GM12878 (cell line): ENCODE results near the gene ECSIT. TPM values are rescaled to one million over a fixed set of nuclear protein-coding genes. Genes with fewer than 3 reads are reported as not detected.
"Not testable (repeated sequence)": the region's sequence is repeated elsewhere in the genome, so short reads cannot be mapped to it uniquely, and the experiment has no call there.

Source experiments
- ATAC-seq: fragments of 200-7000 bp; cut with Tn5 transposase; 3 replicates; pipeline ENCODE4 v1.9.1; 2020; ENCODE audit warnings: mild to moderate bottlenecking, moderate library complexity
- BruUV-seq: library from RNA; stranded (reverse); fragments of 400-500 nt; replicated peaks from 2 replicates; lab custom pipeline; 2021; lab: Mats Ljungman, UMichigan
- CTCF ChIA-PET: fragments of 300-600 bp; sonication (Branson Sonifier 250); formaldehyde crosslinking; extraction: SDS; loops from one replicate; lab custom pipeline; 2021; ENCODE audit warnings: inconsistent platforms; lab: Yijun Ruan, JAX
- POLR2A ChIA-PET: fragments of 350-600 bp; formaldehyde crosslinking; extraction: SDS; loops from one replicate; lab custom pipeline; 2021; ENCODE audit warnings: inconsistent platforms; lab: Charles Lee
- RAD21 ChIA-PET: fragments of 300-600 bp; sonication (Branson Sonifier 250); formaldehyde crosslinking; loops from one replicate; lab custom pipeline; 2023; ENCODE audit warnings: antibody characterized with exemption; ENCODE audit not compliant: unreplicated experiment; lab: Charles Lee
- SMC1A ChIA-PET: fragments of 300-600 bp; sonication (Branson Sonifier 250); formaldehyde crosslinking; loops from one replicate; lab custom pipeline; 2023; ENCODE audit not compliant: unreplicated experiment, uncharacterized antibody; lab: Charles Lee
- DNase-seq: peaks from one replicate; pipeline ENCODE4 v3.0.0-alpha.2; 2011; ENCODE audit warnings: low read depth, low spot score
- FAIRE-seq: peaks from 3 replicates; lab custom pipeline; 2011; peaks lifted over from hg19 to GRCh38; lab: Jason Lieb, UNC
- H2AFZ ChIP-seq: 2 replicates; pipeline ENCODE4 v1.6.0; 2011; ENCODE audit warnings: low read depth, low read length, control low read depth; ENCODE audit not compliant: control insufficient read depth
- H3K27ac ChIP-seq: 2 replicates; pipeline ENCODE4 v1.5.1; 2011; ENCODE audit warnings: control low read depth; ENCODE audit not compliant: control insufficient read depth, insufficient read depth
- H3K27me3 ChIP-seq, 2 experiments: replicated peaks in 1 of 2; 2 replicates each; pipeline versions ENCODE4 v1.6.0 to v1.6.1; 2011; ENCODE audit warnings: low read length in 1 of 2; ENCODE audit not compliant: control insufficient read depth in 2 of 2, insufficient read depth in 2 of 2
- H3K36me3 ChIP-seq, 2 experiments: 2 replicates each; pipeline ENCODE4 v1.5.1; 2011; ENCODE audit warnings: low read length in 1 of 2; ENCODE audit not compliant: control insufficient read depth in 2 of 2, insufficient read depth in 2 of 2
- H3K4me1 ChIP-seq: 2 replicates; pipeline ENCODE4 v1.6.1; 2011; ENCODE audit warnings: mild to moderate bottlenecking, low read length, moderate library complexity, mixed read lengths; ENCODE audit not compliant: control insufficient read depth, insufficient read depth
- H3K4me2 ChIP-seq: 2 replicates; pipeline ENCODE4 v1.6.0; 2011; ENCODE audit warnings: control low read depth; ENCODE audit not compliant: control insufficient read depth, insufficient read depth
- H3K4me3 ChIP-seq: fragments of 200-600 bp; sonication (generic); 2 replicates; pipeline ENCODE4 v1.5.1; 2016
- H3K79me2 ChIP-seq: 2 replicates; pipeline ENCODE4 v1.6.0; 2011; ENCODE audit warnings: low read length; ENCODE audit not compliant: control insufficient read depth, insufficient read depth
- H3K9ac ChIP-seq: 2 replicates; pipeline ENCODE4 v1.8.0; 2011; ENCODE audit warnings: low read length, control low read depth, mixed read lengths; ENCODE audit not compliant: control insufficient read depth, insufficient read depth
- H3K9me3 ChIP-seq: replicated peaks from 3 replicates; pipeline ENCODE4 v1.5.1; 2011; ENCODE audit warnings: mild to moderate bottlenecking, low read length; ENCODE audit not compliant: control insufficient read depth, insufficient read depth
- H4K20me1 ChIP-seq: 2 replicates; pipeline ENCODE4 v1.6.0; 2011; ENCODE audit not compliant: control insufficient read depth, insufficient read depth
- NR2F1 ChIP-seq: fragments of 450-650 bp; conservative IDR thresholded peaks from 2 replicates; pipeline ENCODE4 v1.6.1; 2017; ENCODE audit warnings: mild to moderate bottlenecking
- RUNX3 ChIP-seq: IDR thresholded peaks from 2 replicates; pipeline ENCODE4 v1.6.1; 2012; ENCODE audit warnings: low read length, inconsistent platforms
- WGBS: methylation state at CpG from one replicate; pipeline ENCODE4 v1.1.6; 2016; ENCODE audit warnings: low lambda C conversion rate; ENCODE audit not compliant: insufficient replicate concordance, insufficient coverage; ENCODE audit errors: missing lambda C conversion rate; 5-methylcytosine and 5-hydroxymethylcytosine counted together
- in situ Hi-C: fragments of 300-500 bp; cut with MboI; formaldehyde crosslinking; loops from 9 replicates; pipeline ENCODE4 v1.14.3; 2018; ENCODE audit warnings: mixed read lengths
- intact Hi-C: fragments of 100-400 bp; cut with micrococcal nuclease; formaldehyde crosslinking; loops from one replicate; pipeline ENCODE4 v1.14.2; 2022; ENCODE audit not compliant: unreplicated experiment
- polyA plus RNA-seq, 11 experiments: library from polyadenylated mRNA; depleted of rRNA in 4 of 11; unstranded in 6 of 11; stranded (reverse) in 5 of 11; fragments of >200 nt; fragmentation: Nextera tagmentation in 4 of 11; fragmentation: Illumina TruSeq in 1 of 11; extraction: Ambion mirVana in 4 of 11; extraction: Trizol in 1 of 11; gene quantifications; 1 replicate in 1 of 11; 2 replicates in 10 of 11; pipeline versions ENCODE4 v1.2.1 to v1.2.3, GENCODE V29; 2011 to 2016; ENCODE audit warnings: inconsistent platforms in 2 of 11, missing spikeins in 2 of 11, low read depth in 1 of 11
- total RNA-seq, 4 experiments: library from RNA; depleted of rRNA in 3 of 4; stranded (reverse); fragments of >200 nt in 3 of 4; fragmentation: Illumina TruSeq in 1 of 4; extraction: Trizol in 1 of 4; gene quantifications; 2 replicates each; pipeline versions ENCODE4 v1.2.1 to v1.2.3, GENCODE V29; 2013 to 2021

Gene ECSIT
- total and polyA plus RNA-seq, 10 of the 15 experiments (the other 5 are each of a cell fraction or from before 2014, with no cell fraction given), result 1.0 to 59.6 (median 41.3) TPM

GRCh38 chr19:11573763-11574162 lies 44.8 kb upstream of the ECSIT start:
- intact Hi-C loops, in situ Hi-C loops, H4K20me1 ChIP-seq, H3K9ac ChIP-seq, H3K27ac ChIP-seq, H3K4me2 ChIP-seq, H3K4me3 ChIP-seq, H3K79me2 ChIP-seq, H3K27me3 ChIP-seq, DNase-seq: not testable (repeated sequence)
- ChIA-PET RAD21 (interaction anchor here (0.9 to 1.3 kb wide), 3 partner anchors 10 to 13 kb away, joined by 3 to 6 read pairs (median 3); no protein-coding TSS in a partner anchor), CTCF (interaction anchor here (0.6 to 1.8 kb wide), 4 partner anchors 11 to 1066 kb away, joined by 3 to 5 read pairs (median 4); no protein-coding TSS in a partner anchor)
- 84% methylated on average over 4 of the region's 4 CpGs for WGBS
- peaks cover 28% of the 10 kb centered on the region for H3K4me1 ChIP-seq
- 0 out of 2 replicates have a peak, but pooled peaks have one; percentile 1 for TF ChIP-seq NR2F1
- TF ChIP-seq, all 136 proteins: peak for 1; not testable (repeated sequence) for 135
- FAIRE-seq, H3K9me3 ChIP-seq, H3K36me3 ChIP-seq, H2AFZ ChIP-seq, ATAC-seq, BruUV-seq: not testable (repeated sequence)
- ChIA-PET POLR2A (interaction anchor here (1.0 to 2.0 kb wide), 3 partner anchors 9 to 24 kb away, joined by 3 to 7 read pairs (median 6); partner anchors contain the start of gene ELOF1), SMC1A (interaction anchor here (1.2 to 2.2 kb wide), 2 partner anchors 14 to 19 kb away, joined by 6 to 9 read pairs; no protein-coding TSS in a partner anchor)

- WGBS, result 61% methylated on average over 6 of the region's 6 CpGs
- H3K27ac ChIP-seq, in situ Hi-C loops, H3K9me3 ChIP-seq, H2AFZ ChIP-seq, H3K4me3 ChIP-seq, DNase-seq, H4K20me1 ChIP-seq, H3K36me3 ChIP-seq, H3K79me2 ChIP-seq, intact Hi-C loops, BruUV-seq, H3K4me2 ChIP-seq, ATAC-seq, H3K9ac ChIP-seq, H3K27me3 ChIP-seq, FAIRE-seq: not testable (repeated sequence)
- TF ChIP-seq NR2F1 (0 out of 2 replicates have a peak, but pooled peaks have one; percentile 26), RUNX3 (peak; percentile 32; the same call in 1 of the 2 replicates)
- ChIA-PET CTCF (interaction anchor here (0.6 to 1.8 kb wide), 5 partner anchors 11 to 1158 kb away, joined by 3 to 5 read pairs (median 4); no protein-coding TSS in a partner anchor), RAD21 (interaction anchor here (0.7 to 1.3 kb wide), 4 partner anchors 10 to 193 kb away, joined by 3 to 6 read pairs (median 4); no protein-coding TSS in a partner anchor), POLR2A (interaction anchor here (1.0 to 2.0 kb wide), 4 partner anchors 9 to 25 kb away, joined by 3 to 7 read pairs (median 4); partner anchors contain the start of gene ELOF1), SMC1A (interaction anchor here (1.2 to 2.2 kb wide), 2 partner anchors 13 to 18 kb away, joined by 6 to 9 read pairs; no protein-coding TSS in a partner anchor)
- H3K4me1 ChIP-seq, result peaks cover 32% of the 10 kb centered on the region
Measured at GRCh38 chr19:11573354-11573753, 44.4 kb upstream of the ECSIT start.
